B cell (primary cell): Measurements from ENCODE around the gene MED27. TPM values are rescaled to one million over a fixed set of nuclear protein-coding genes. Genes with fewer than 3 reads are reported as not detected.

Experiments used
- ATAC-seq: fragments of 200-7000 bp; cut with Tn5 transposase; one replicate; pipeline ENCODE4 v1.10.0; 2021; ENCODE audit warnings: low read depth, mild to moderate bottlenecking, moderate number of reproducible peaks, moderate library complexity
- CTCF ChIA-PET: fragments of 350-600 bp; sonication (Branson Sonifier 250); formaldehyde crosslinking; loops from one replicate; lab custom pipeline; 2021; ENCODE audit warnings: antibody characterized with exemption, inconsistent platforms; lab: Charles Lee
- POLR2A ChIA-PET: fragments of 350-600 bp; sonication (Branson Sonifier 250); formaldehyde crosslinking; loops from one replicate; lab custom pipeline; 2021; ENCODE audit warnings: antibody characterized with exemption; lab: Charles Lee
- DNase-seq: peaks from one replicate; pipeline ENCODE4 v3.0.0; 2013
- H2AFZ ChIP-seq: 2 replicates; pipeline ENCODE4 v1.6.1; 2012; ENCODE audit warnings: mild to moderate bottlenecking, low read depth, low read length; ENCODE audit not compliant: insufficient read depth, poor library complexity, severe bottlenecking
- H3K27ac ChIP-seq, 2 donors: 1 replicate in 1 of 2; 2 replicates in 1 of 2; pipeline ENCODE4 v1.5.1; 2012 to 2013; ENCODE audit warnings: low read length in 2 of 2, mild to moderate bottlenecking in 2 of 2, moderate library complexity in 1 of 2
- H3K27me3 ChIP-seq, 4 experiments: fragments of 200-600 bp in 1 of 4; sonication (generic) in 1 of 4; replicated peaks in 1 of 4; 1 replicate in 2 of 4; 2 replicates in 2 of 4; pipeline versions ENCODE4 v1.6.1 to v1.7.0; 2013 to 2016; ENCODE audit warnings: low read length in 3 of 4, mild to moderate bottlenecking in 2 of 4, mixed read lengths in 1 of 4, moderate library complexity in 1 of 4; ENCODE audit not compliant: insufficient read depth in 4 of 4, control insufficient read depth in 3 of 4; ENCODE audit errors: control extremely low read depth in 1 of 4
- H3K36me3 ChIP-seq, 2 experiments: replicated peaks in 1 of 2; 1 replicate in 1 of 2; 2 replicates in 1 of 2; pipeline versions ENCODE4 v1.6.1 to v1.7.1; 2013; ENCODE audit warnings: low read length in 1 of 2; ENCODE audit not compliant: insufficient read depth in 2 of 2, control insufficient read depth in 1 of 2; ENCODE audit errors: control extremely low read depth in 1 of 2, extremely low read depth in 1 of 2
- H3K4me1 ChIP-seq, 2 donors: fragments of 200-600 bp in 1 of 2; sonication (generic) in 1 of 2; 1 replicate in 1 of 2; 2 replicates in 1 of 2; pipeline versions ENCODE4 v1.5.1 to v1.6.1; 2013 to 2017; ENCODE audit warnings: low read length in 2 of 2; ENCODE audit not compliant: control insufficient read depth in 2 of 2, insufficient read depth in 2 of 2
- H3K4me2 ChIP-seq: replicated peaks from 2 replicates; pipeline ENCODE3; 2012; ENCODE audit warnings: mild to moderate bottlenecking, low read depth, low read length; ENCODE audit not compliant: poor library complexity, severe bottlenecking
- H3K4me3 ChIP-seq, 5 experiments: fragments of 200-600 bp in 1 of 5; sonication (generic) in 1 of 5; 1 replicate in 3 of 5; 2 replicates in 2 of 5; pipeline versions ENCODE4 v1.5.1 to v1.7.0; 2011 to 2016; ENCODE audit warnings: low read length in 4 of 5, mild to moderate bottlenecking in 4 of 5, low read depth in 2 of 5, control low read depth in 1 of 5, moderate library complexity in 1 of 5; ENCODE audit not compliant: insufficient read depth in 1 of 5; ENCODE audit errors: control extremely low read depth in 1 of 5, extremely low read depth in 1 of 5
- H3K79me2 ChIP-seq: fragments of 200-600 bp; sonication (generic); one replicate; pipeline ENCODE4 v1.6.0; 2016; ENCODE audit warnings: low read length; ENCODE audit not compliant: control insufficient read depth, insufficient read depth
- H3K9ac ChIP-seq: fragments of 200-600 bp; sonication (generic); 2 replicates; pipeline ENCODE4 v1.6.1; 2017; ENCODE audit warnings: mild to moderate bottlenecking, low read length, moderate library complexity
- H3K9me3 ChIP-seq, 3 donors: one replicate each; pipeline versions ENCODE4 v1.6.1 to v1.7.1; 2013; ENCODE audit warnings: low read length in 2 of 3; ENCODE audit not compliant: control insufficient read depth in 2 of 3, insufficient read depth in 1 of 3; ENCODE audit errors: control extremely low read depth in 1 of 3
- H4K20me1 ChIP-seq: 2 replicates; pipeline ENCODE4 v1.6.0; 2012; ENCODE audit warnings: mild to moderate bottlenecking, low read length; ENCODE audit not compliant: insufficient read depth, control insufficient read depth, poor library complexity, severe bottlenecking
- H3K27ac Mint-ChIP-seq: one replicate; pipeline ENCODE4 v1.8.0; 2021; ENCODE audit warnings: mixed read lengths
- H3K27me3 Mint-ChIP-seq: one replicate; pipeline ENCODE4 v1.8.0; 2021; ENCODE audit warnings: mixed read lengths
- H3K4me1 Mint-ChIP-seq: one replicate; pipeline ENCODE4 v1.8.0; 2021; ENCODE audit warnings: mixed read lengths
- H3K4me3 Mint-ChIP-seq: one replicate; pipeline ENCODE4 v1.8.0; 2021; ENCODE audit warnings: mixed read lengths
- H3K9me3 Mint-ChIP-seq: one replicate; pipeline ENCODE4 v1.8.0; 2022; ENCODE audit warnings: mixed read lengths; ENCODE audit not compliant: insufficient read depth
- CTCF ChIP-seq: fragments of 200-600 bp; IDR thresholded peaks from one replicate; pipeline ENCODE4 v1.8.0; 2022; ENCODE audit warnings: antibody characterized with exemption, mild to moderate bottlenecking
- EZH2 ChIP-seq: IDR thresholded peaks from 2 replicates; pipeline ENCODE4 v1.6.1; 2012; ENCODE audit warnings: borderline replicate concordance, low read depth, mild to moderate bottlenecking, moderate library complexity, low read length; ENCODE audit not compliant: insufficient read depth, poor library complexity, severe bottlenecking
- WGBS: methylation state at CpG from one replicate; pipeline ENCODE4 v1.1.5; 2013; ENCODE audit warnings: missing lambda C conversion rate; ENCODE audit not compliant: insufficient coverage; 5-methylcytosine and 5-hydroxymethylcytosine counted together
- intact Hi-C: fragments of 100-400 bp; cut with micrococcal nuclease; formaldehyde crosslinking; loops from one replicate; pipeline ENCODE4 v1.10.0; 2022
- polyA plus RNA-seq: library from polyadenylated mRNA; depleted of rRNA; stranded (reverse); fragments of >200 nt; gene quantifications from 2 replicates; pipeline ENCODE4 v1.2.3, GENCODE V29; 2012
- total RNA-seq, 2 donors: library from RNA; stranded (reverse); fragments of 120-200 nt in 1 of 2; gene quantifications; 1 replicate in 1 of 2; 2 replicates in 1 of 2; pipeline versions ENCODE4 v1.2.3 to v1.2.4, GENCODE V29; 2013 to 2022

MED27 gene
- total and polyA plus RNA-seq, 2 donors (not counting 1 experiment from before 2014, with no cell fraction given), result 17.4 to 17.7 TPM

GRCh38 chr9:132077881-132078698 is 1.6 kb downstream of the MED27 start:
- POLR2A ChIA-PET, result interaction anchor here (0.7 kb wide), 1 partner anchor 600 kb away, joined by 3 read pairs; no protein-coding TSS in a partner anchor
- peaks cover 55% of the 10 kb centered on the region for H3K79me2 ChIP-seq
- no peak for DNase-seq
- peak overlapping the region; percentile 95 for H3K4me2 ChIP-seq
- Mint-ChIP-seq H3K9me3 (no peaks in the 10 kb centered on the region), H3K4me3 (peak overlapping the region; percentile 96), H3K27ac (no peak overlapping the region), H3K4me1 (peaks cover 28% of the 10 kb centered on the region), H3K27me3 (peaks cover 4% of the 10 kb centered on the region)
- H3K9me3 ChIP-seq, result no peaks in the 10 kb centered on the region
- H3K27ac ChIP-seq, result no peak overlapping the region
- peaks cover 14% of the 10 kb centered on the region for H4K20me1 ChIP-seq
- intact Hi-C loops, result loop anchor here (5.0 kb wide), 1 partner anchor 864 kb away; the partner anchor contains the start of gene TSC1
- no peak overlapping the region for H3K9ac ChIP-seq
- H3K4me3 ChIP-seq, result peak overlapping the region in 1 of 5 experiments; percentile 70
- peaks cover 0 to 5% (median 0%) of the 10 kb centered on the region in 4 experiments for H3K27me3 ChIP-seq
- H2AFZ ChIP-seq, result no peak overlapping the region
- no peak for ATAC-seq
- TF ChIP-seq EZH2, result no peak
- no peak for TF ChIP-seq CTCF
- H3K4me1 ChIP-seq, result peaks cover 15 to 17% of the 10 kb centered on the region in 2 donors
- WGBS, result 81% methylated on average over 5 of the region's 10 CpGs
- H3K36me3 ChIP-seq, result peaks cover 0 to 27% of the 10 kb centered on the region in 2 experiments
- CTCF ChIA-PET, result interaction anchor here (0.6 kb wide), 1 partner anchor 28 kb away, joined by 3 read pairs; no protein-coding TSS in a partner anchor

- H3K9ac ChIP-seq, result no peak overlapping the region
- peaks cover 0 to 43% of the 10 kb centered on the region in 2 experiments for H3K36me3 ChIP-seq
- no peak overlapping the region for H3K4me2 ChIP-seq
- no peak overlapping the region for H3K27ac ChIP-seq
- intact Hi-C loops, result loop anchor here (5.0 kb wide), 1 partner anchor 866 kb away; the partner anchor contains the start of gene TSC1
- no peak overlapping the region for H3K4me3 ChIP-seq
- peaks cover 77% of the 10 kb centered on the region for H3K79me2 ChIP-seq
- 100% methylated on average over 2 of the region's 2 CpGs for WGBS
- H3K9me3 Mint-ChIP-seq, result no peaks in the 10 kb centered on the region
- H3K4me1 ChIP-seq, result peaks cover 15 to 17% of the 10 kb centered on the region in 2 donors
- DNase-seq (no peak), ATAC-seq (no peak)
- H3K9me3 ChIP-seq, result no peaks in the 10 kb centered on the region
- no peak overlapping the region for H3K27ac Mint-ChIP-seq
- TF ChIP-seq CTCF (no peak), EZH2 (no peak)
- H3K27me3 Mint-ChIP-seq, result no peaks in the 10 kb centered on the region
- peaks cover 29% of the 10 kb centered on the region for H4K20me1 ChIP-seq
- H3K4me3 Mint-ChIP-seq, result no peak overlapping the region
- ChIA-PET CTCF (interaction anchor here (0.6 kb wide), 1 partner anchor 330 kb away, joined by 4 read pairs; no protein-coding TSS in a partner anchor), POLR2A (no interaction called here)
- no peak overlapping the region for H2AFZ ChIP-seq
- peaks cover 36% of the 10 kb centered on the region for H3K4me1 Mint-ChIP-seq
- H3K27me3 ChIP-seq, result no peaks in the 10 kb centered on the region
Observed at GRCh38 chr9:132075853-132076252, 3.8 kb downstream of the MED27 start.
